Adrenal gland (tissue), 12 donors: ENCODE results near the gene TBPL2. TPM values are rescaled to one million over a fixed set of nuclear protein-coding genes. Genes with fewer than 3 reads are reported as not detected.

Experiments used
- DNase-seq, 7 donors: peaks; one replicate each; pipeline ENCODE4 v3.0.0-alpha.2; 2019 to 2020
- H3K27ac ChIP-seq, 5 donors: fragments of 200-600 bp; sonication (generic) in 4 of 5; 1 replicate in 3 of 5; 2 replicates in 2 of 5; pipeline versions ENCODE4 v1.5.1 to v1.8.0; 2016 to 2020; ENCODE audit warnings: mild to moderate bottlenecking in 1 of 5
- H3K27me3 ChIP-seq: fragments of 200-600 bp; 2 replicates; pipeline ENCODE4 v1.8.0; 2021
- H3K36me3 ChIP-seq, 2 donors: fragments of 200-600 bp; replicated peaks in 1 of 2; 1 replicate in 1 of 2; 2 replicates in 1 of 2; pipeline versions ENCODE4 v1.5.1 to v1.8.0; 2018 to 2022
- H3K4me1 ChIP-seq, 2 donors: fragments of 200-600 bp; replicated peaks in 1 of 2; 1 replicate in 1 of 2; 2 replicates in 1 of 2; pipeline versions ENCODE4 v1.5.1 to v1.8.0; 2018 to 2021
- H3K4me3 ChIP-seq, 4 donors: fragments of 200-600 bp; sonication (generic) in 3 of 4; one replicate each; pipeline ENCODE4 v1.5.1; 2016 to 2018
- H3K9me3 ChIP-seq, 3 donors: fragments of 200-600 bp; sonication (generic) in 1 of 3; replicated peaks in 1 of 3; 1 replicate in 2 of 3; 2 replicates in 1 of 3; pipeline versions ENCODE4 v1.5.1 to v1.8.0; 2016 to 2021
- CTCF ChIP-seq, 6 experiments: fragments of 450-650 bp in 4 of 6; fragments of 200-600 bp in 2 of 6; sonication (generic) in 1 of 6; IDR thresholded peaks; 1 replicate in 5 of 6; 2 replicates in 1 of 6; pipeline versions ENCODE4 v1.5.1 to v1.8.0; 2016 to 2021; ENCODE audit warnings: antibody characterized with exemption in 6 of 6, mild to moderate bottlenecking in 2 of 6, moderate library complexity in 1 of 6
- POLR2A ChIP-seq, 2 donors: fragments of 450-650 bp; IDR thresholded peaks; one replicate each; pipeline ENCODE4 v1.6.1; 2017; ENCODE audit warnings: antibody characterized with exemption in 2 of 2, mild to moderate bottlenecking in 2 of 2, moderate library complexity in 1 of 2
- WGBS, 4 donors: extraction: QIAGEN DNeasy Blood & Tissue Kit in 2 of 4; methylation state at CpG; one replicate each; pipeline versions ENCODE4 v1.1.5 to v1.1.7; 2013 to 2017; 5-methylcytosine and 5-hydroxymethylcytosine counted together
- intact Hi-C, 2 donors: fragments of 100-400 bp; cut with DNase I; formaldehyde crosslinking; loops; one replicate each; pipeline versions ENCODE4 v1.14.1 to v1.15.0; 2022 to 2023
- polyA plus RNA-seq, 3 donors: library from polyadenylated mRNA; stranded (reverse); fragments of 200-250 nt in 2 of 3; fragments of 350-450 nt in 1 of 3; fragmentation: Illumina TruSeq in 1 of 3; extraction: RNeasy Lipid Tissue Mini Kit (QIAGEN cat#74804) in 1 of 3; gene quantifications; one replicate each; pipeline ENCODE4 v1.2.3, GENCODE V29; 2013 to 2014
- total RNA-seq, 9 donors: library from RNA; depleted of rRNA in 4 of 9; stranded (reverse); fragments of >200 nt in 4 of 9; fragments of 120-200 nt in 1 of 9; fragmentation: NEBNext Ultra II Directional in 1 of 9; extraction: Animal tissue kit (Norgen Biotek cat#: 25700) in 1 of 9; gene quantifications; one replicate each; pipeline versions ENCODE4 v1.1.0 to v1.2.4, GENCODE V29; 2013 to 2023
- donor health status: healthy with polysubstance abuse.
- donor health status: Bipolar disorder and iron deficiency.
- donor health status: DM: yes; HTN: yes; CAD: no.
- donor health status: DM: no; HTN: no; CAD: no.
- donor health status: DM: no; HTN: no; CAD: no.
- donor health status: DM: yes; HTN: yes; CAD: no.

The TBPL2 gene
- total and polyA plus RNA-seq, 12 donors: 0.06 TPM; not detected in 11

- no peaks in the 10 kb centered on the region for H3K9me3 ChIP-seq
- no peak for DNase-seq
- WGBS, 4 donors: 85 to 98% (median 95%) methylated on average over 5 of the region's 5 CpGs
- H3K36me3 ChIP-seq: peaks cover 0 to 39% of the 10 kb centered on the region in 2 donors
- H3K27ac ChIP-seq: no peak overlapping the region
- no peak overlapping the region for H3K4me3 ChIP-seq
- intact Hi-C loops: no loop called here
- no peaks in the 10 kb centered on the region for H3K27me3 ChIP-seq
- H3K4me1 ChIP-seq: no peaks in the 10 kb centered on the region
- TF ChIP-seq CTCF (IDR thresholded peaks at IDR 0.05) (no peak), POLR2A (IDR thresholded peaks at IDR 0.05) (no peak)
Measured at GRCh38 chr14:55373784-55374705, 66.4 kb downstream of the TBPL2 start.

- intact Hi-C loops: no loop called here
- Histone ChIP-seq H3K27ac (no peak overlapping the region), H3K27me3 (no peaks in the 10 kb centered on the region), H3K4me3 (no peak overlapping the region), H3K4me1 (no peaks in the 10 kb centered on the region), H3K36me3 (peaks cover 0 to 40% of the 10 kb centered on the region in 2 donors), H3K9me3 (no peaks in the 10 kb centered on the region)
- DNase-seq: no peak
- TF ChIP-seq POLR2A (IDR thresholded peaks at IDR 0.05) (no peak), CTCF (IDR thresholded peaks at IDR 0.05) (no peak)
- WGBS, 4 donors: 88 to 97% (median 94%) methylated on average over 7 of the region's 7 CpGs
Measured at GRCh38 chr14:55372825-55373224, 67.6 kb downstream of the TBPL2 start.

GRCh38 chr14:55372423-55372822 lies 68.0 kb downstream of the TBPL2 start:
- Histone ChIP-seq H3K9me3 (no peaks in the 10 kb centered on the region), H3K27me3 (no peaks in the 10 kb centered on the region), H3K36me3 (peaks cover 0 to 37% of the 10 kb centered on the region in 2 donors), H3K4me1 (no peaks in the 10 kb centered on the region), H3K27ac (no peak overlapping the region), H3K4me3 (no peak overlapping the region)
- intact Hi-C loops: no loop called here
- no peak for DNase-seq
- WGBS, 4 donors: 88 to 95% (median 93%) methylated on average over 1 of the region's 1 CpG
- no peak for TF ChIP-seq CTCF (IDR thresholded peaks at IDR 0.05)

- no peak overlapping the region for H3K4me3 ChIP-seq
- H3K27me3 ChIP-seq: no peaks in the 10 kb centered on the region
- no peak overlapping the region for H3K27ac ChIP-seq
- intact Hi-C loops: no loop called here
- no peak for DNase-seq
- no peaks in the 10 kb centered on the region for H3K4me1 ChIP-seq
- no peaks in the 10 kb centered on the region for H3K9me3 ChIP-seq
- TF ChIP-seq CTCF (IDR thresholded peaks at IDR 0.05): no peak
- TF ChIP-seq POLR2A (IDR thresholded peaks at IDR 0.05): no peak
- 86 to 90% (median 87%) methylated on average over 11 of the region's 11 CpGs for WGBS, 4 donors
- H3K36me3 ChIP-seq: peaks cover 0 to 22% of the 10 kb centered on the region in 2 donors
Measured at GRCh38 chr14:55370883-55371455, 69.4 kb downstream of the TBPL2 start.
